D721Med (cell line): ENCODE results near the gene MDN1.

ENCODE experiments used
- DNase-seq: peaks from one replicate; pipeline ENCODE4 v3.0.0; 2011; ENCODE audit warnings: low spot score; ENCODE audit not compliant: insufficient read length
- FAIRE-seq: peaks from 2 replicates; lab custom pipeline; 2011; peaks lifted over from hg19 to GRCh38; lab: Jason Lieb, UNC
- TF ChIP-seq, protein P1 (sequence below): IDR thresholded peaks from 2 replicates; pipeline ENCODE4 v1.5.1; 2012; ENCODE audit warnings: mild to moderate bottlenecking, control low read depth; ENCODE audit not compliant: insufficient read depth; ENCODE audit errors: missing control alignments

MDN1 gene

DNA sequence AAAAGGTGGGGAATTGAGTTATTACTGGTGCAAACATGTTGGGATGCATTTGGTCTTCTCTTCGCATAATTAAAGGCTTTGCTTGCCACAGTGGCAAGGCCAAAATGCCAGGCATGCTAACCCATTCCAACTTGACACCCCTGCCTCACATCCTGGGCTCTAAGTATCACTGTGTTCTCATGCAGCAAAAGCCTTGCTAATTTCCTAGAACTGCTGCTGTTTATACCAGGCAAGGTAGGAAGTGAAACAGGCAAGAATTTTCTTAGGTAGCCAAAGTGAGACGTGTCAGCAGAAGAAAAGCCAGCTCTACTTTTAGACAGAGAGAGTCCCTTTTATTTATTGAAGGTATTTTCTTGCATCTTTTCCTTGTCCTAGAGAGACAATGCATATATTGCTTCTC, 222.2 kb downstream of the MDN1 start:
- DNase-seq (no peak), FAIRE-seq (no peak)
- TF ChIP-seq, protein P1, sequence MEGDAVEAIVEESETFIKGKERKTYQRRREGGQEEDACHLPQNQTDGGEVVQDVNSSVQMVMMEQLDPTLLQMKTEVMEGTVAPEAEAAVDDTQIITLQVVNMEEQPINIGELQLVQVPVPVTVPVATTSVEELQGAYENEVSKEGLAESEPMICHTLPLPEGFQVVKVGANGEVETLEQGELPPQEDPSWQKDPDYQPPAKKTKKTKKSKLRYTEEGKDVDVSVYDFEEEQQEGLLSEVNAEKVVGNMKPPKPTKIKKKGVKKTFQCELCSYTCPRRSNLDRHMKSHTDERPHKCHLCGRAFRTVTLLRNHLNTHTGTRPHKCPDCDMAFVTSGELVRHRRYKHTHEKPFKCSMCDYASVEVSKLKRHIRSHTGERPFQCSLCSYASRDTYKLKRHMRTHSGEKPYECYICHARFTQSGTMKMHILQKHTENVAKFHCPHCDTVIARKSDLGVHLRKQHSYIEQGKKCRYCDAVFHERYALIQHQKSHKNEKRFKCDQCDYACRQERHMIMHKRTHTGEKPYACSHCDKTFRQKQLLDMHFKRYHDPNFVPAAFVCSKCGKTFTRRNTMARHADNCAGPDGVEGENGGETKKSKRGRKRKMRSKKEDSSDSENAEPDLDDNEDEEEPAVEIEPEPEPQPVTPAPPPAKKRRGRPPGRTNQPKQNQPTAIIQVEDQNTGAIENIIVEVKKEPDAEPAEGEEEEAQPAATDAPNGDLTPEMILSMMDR, result no peak

DNA sequence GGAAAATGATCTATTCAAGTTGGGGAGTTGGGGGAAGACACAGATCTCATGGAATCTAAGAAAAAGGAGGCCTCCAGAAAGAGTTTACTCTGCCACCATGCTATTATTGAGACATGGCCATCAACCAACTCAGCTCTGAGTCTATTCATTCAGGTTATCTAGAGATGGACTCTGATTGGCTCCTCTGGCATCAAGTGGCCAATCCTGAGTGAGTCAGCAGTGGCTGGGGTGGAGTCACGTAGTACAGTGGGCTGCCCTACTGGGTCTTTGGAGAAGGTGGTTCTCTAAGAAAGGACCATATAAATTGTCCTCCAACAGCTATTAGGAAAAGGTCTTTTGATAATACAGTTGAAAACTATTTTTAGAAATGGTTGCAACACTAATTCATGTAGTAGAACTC, 223.1 kb downstream of the MDN1 start:
- TF ChIP-seq, protein P1, result no peak
- no peak for DNase-seq

DNA sequence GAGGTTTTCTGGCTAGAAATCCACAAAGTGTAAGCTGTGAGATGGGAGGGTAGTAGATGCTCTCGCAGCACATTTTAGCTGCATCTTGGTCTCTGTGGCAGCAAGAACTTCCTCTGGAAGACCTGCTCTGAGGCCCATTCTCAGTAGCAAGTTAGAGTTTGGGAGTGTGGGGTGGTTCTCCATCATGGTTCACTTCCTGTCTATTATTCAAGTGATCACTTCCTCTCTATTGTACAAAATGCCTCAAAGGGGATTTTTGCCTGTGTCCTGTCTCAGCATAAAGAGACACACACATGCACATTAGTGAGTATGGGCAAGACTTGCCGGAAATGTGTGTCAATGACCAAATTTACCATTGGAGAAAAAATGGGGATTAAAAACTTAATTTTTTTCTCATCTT, 223.5 kb downstream of the MDN1 start:
- FAIRE-seq (no peak), DNase-seq (no peak)
- TF ChIP-seq, protein P1, result no peak

More for the DNA sequence above, 223.1 kb downstream of the MDN1 start:
- no peak for FAIRE-seq
